NCI-H82 (cell line): ENCODE measurements around the gene AMPH.
"Not testable (repeated sequence)": the region's sequence is repeated elsewhere in the genome, so short reads cannot be mapped to it uniquely, and the experiment has no call there.

Experiments
- DNase-seq: peaks from one replicate; lab custom pipeline; 2025; lab: John Stamatoyannopoulos, UW

AMPH gene

GRCh38 chr7:38628630-38629385 lies 2.4 kb downstream of the AMPH start:
- DNase-seq: no peak

- DNase-seq: no peak
These were observed 5.3 kb downstream of the AMPH start for GRCh38 chr7:38625866-38626265.

- peak; percentile 77 for DNase-seq
These were observed 15.5 kb downstream of the AMPH start for GRCh38 chr7:38615665-38616064.

GRCh38 chr7:38607466-38607865 lies 23.7 kb downstream of the AMPH start:
- no peak for DNase-seq

GRCh38 chr7:38600741-38601140 lies 30.4 kb downstream of the AMPH start:
- DNase-seq: no peak

- no peak for DNase-seq
These were observed 36.2 kb downstream of the AMPH start for GRCh38 chr7:38594949-38595348.

- DNase-seq: peak; percentile 30
These were observed 38.4 kb downstream of the AMPH start for GRCh38 chr7:38592737-38593288.

- no peak for DNase-seq
These were observed 45.4 kb downstream of the AMPH start for GRCh38 chr7:38585572-38586354.

- DNase-seq: no peak
These were observed 46.5 kb downstream of the AMPH start for GRCh38 chr7:38584443-38585210.

GRCh38 chr7:38580485-38580884 lies 50.7 kb downstream of the AMPH start:
- no peak for DNase-seq

- peak; percentile 29 for DNase-seq
These were observed 57.1 kb downstream of the AMPH start for GRCh38 chr7:38574086-38574485.

- DNase-seq: not testable (repeated sequence)
These were observed 59.6 kb downstream of the AMPH start for GRCh38 chr7:38571620-38572019.

GRCh38 chr7:38568497-38568896 lies 62.7 kb downstream of the AMPH start:
- no peak for DNase-seq

GRCh38 chr7:38565289-38565688 lies 65.9 kb downstream of the AMPH start:
- DNase-seq: peak; percentile 86

- DNase-seq: no peak
These were observed 67.4 kb downstream of the AMPH start for GRCh38 chr7:38563741-38564140.

GRCh38 chr7:38561166-38561565 lies 70.0 kb downstream of the AMPH start:
- no peak for DNase-seq

GRCh38 chr7:38558761-38559345 lies 72.3 kb downstream of the AMPH start:
- DNase-seq: no peak

GRCh38 chr7:38554586-38554985 lies 76.6 kb downstream of the AMPH start:
- no peak for DNase-seq

GRCh38 chr7:38550836-38551235 lies 80.3 kb downstream of the AMPH start:
- DNase-seq: no peak

GRCh38 chr7:38548605-38549004 lies 82.6 kb downstream of the AMPH start:
- no peak for DNase-seq

- DNase-seq: no peak
These were observed 84.4 kb downstream of the AMPH start for GRCh38 chr7:38546763-38547162.

GRCh38 chr7:38545977-38546376 lies 85.2 kb downstream of the AMPH start:
- DNase-seq: no peak
